Endothelial cell (in vitro differentiated cells): ENCODE results near the gene ADM2. TPM values are rescaled to one million over a fixed set of nuclear protein-coding genes. Genes with fewer than 3 reads are reported as not detected.

ENCODE experiments used
- DNase-seq: peaks from one replicate; pipeline ENCODE4 v3.0.0; 2021; ENCODE audit warnings: low spot score
- H3K27ac Mint-ChIP-seq: one replicate; pipeline ENCODE4 v1.8.0; 2021; ENCODE audit warnings: mixed read lengths, inconsistent platforms; ENCODE audit not compliant: unreplicated experiment
- H3K27me3 Mint-ChIP-seq: one replicate; pipeline ENCODE4 v1.8.0; 2021; ENCODE audit warnings: mild to moderate bottlenecking, moderate library complexity, mixed read lengths, inconsistent platforms; ENCODE audit not compliant: unreplicated experiment
- H3K36me3 Mint-ChIP-seq: one replicate; pipeline ENCODE4 v1.8.0; 2021; ENCODE audit warnings: mild to moderate bottlenecking, low read depth, mixed read lengths, inconsistent platforms; ENCODE audit not compliant: unreplicated experiment
- H3K4me1 Mint-ChIP-seq: one replicate; pipeline ENCODE4 v1.8.0; 2021; ENCODE audit warnings: mild to moderate bottlenecking, mixed read lengths, inconsistent platforms; ENCODE audit not compliant: unreplicated experiment
- H3K4me3 Mint-ChIP-seq: one replicate; pipeline ENCODE4 v1.8.0; 2021; ENCODE audit warnings: mild to moderate bottlenecking, mixed read lengths, inconsistent platforms; ENCODE audit not compliant: unreplicated experiment
- H3K9me3 Mint-ChIP-seq: one replicate; pipeline ENCODE4 v1.8.0; 2021; ENCODE audit warnings: mixed read lengths, inconsistent platforms; ENCODE audit not compliant: unreplicated experiment
- CTCF ChIP-seq: fragments of 200-600 bp; sonication (generic); IDR thresholded peaks from one replicate; pipeline ENCODE4 v1.5.0; 2021; ENCODE audit warnings: antibody characterized with exemption; ENCODE audit not compliant: unreplicated experiment
- total RNA-seq: library from RNA; stranded (reverse); fragmentation: NEBNext Ultra II Directional; extraction: Animal tissue kit (Norgen Biotek cat#: 25700); gene quantifications from one replicate; pipeline ENCODE4 v1.2.1, GENCODE V29; 2021; ENCODE audit not compliant: unreplicated experiment

Gene ADM2
- total RNA-seq, 1 donor from 2014 or later = 0.36 TPM

GRCh38 chr22:50508897-50509296 is 27.6 kb downstream of the ADM2 start:
- DNase-seq = no peak
- Mint-ChIP-seq H3K36me3 (no peaks in the 10 kb centered on the region), H3K4me1 (peaks cover 20% of the 10 kb centered on the region), H3K27ac (peak overlapping the region; percentile 84), H3K27me3 (peaks cover 10% of the 10 kb centered on the region), H3K4me3 (peak overlapping the region; percentile 94), H3K9me3 (no peaks in the 10 kb centered on the region)
- no peak for TF ChIP-seq CTCF

GRCh38 chr22:50513175-50513574 is 31.8 kb downstream of the ADM2 start:
- Mint-ChIP-seq H3K27me3 (peaks cover 11% of the 10 kb centered on the region), H3K36me3 (peaks cover 4% of the 10 kb centered on the region), H3K9me3 (no peaks in the 10 kb centered on the region), H3K27ac (no peak overlapping the region), H3K4me3 (no peak overlapping the region), H3K4me1 (peaks cover 19% of the 10 kb centered on the region)
- no peak for TF ChIP-seq CTCF
- DNase-seq = no peak

- DNase-seq = no peak
- Mint-ChIP-seq H3K27ac (no peak overlapping the region), H3K4me3 (no peak overlapping the region), H3K27me3 (peaks cover 4% of the 10 kb centered on the region), H3K4me1 (peaks cover 6% of the 10 kb centered on the region), H3K36me3 (peaks cover 15% of the 10 kb centered on the region), H3K9me3 (no peaks in the 10 kb centered on the region)
- no peak for TF ChIP-seq CTCF
Observed at GRCh38 chr22:50516068-50516467, 34.7 kb downstream of the ADM2 start.

DNA sequence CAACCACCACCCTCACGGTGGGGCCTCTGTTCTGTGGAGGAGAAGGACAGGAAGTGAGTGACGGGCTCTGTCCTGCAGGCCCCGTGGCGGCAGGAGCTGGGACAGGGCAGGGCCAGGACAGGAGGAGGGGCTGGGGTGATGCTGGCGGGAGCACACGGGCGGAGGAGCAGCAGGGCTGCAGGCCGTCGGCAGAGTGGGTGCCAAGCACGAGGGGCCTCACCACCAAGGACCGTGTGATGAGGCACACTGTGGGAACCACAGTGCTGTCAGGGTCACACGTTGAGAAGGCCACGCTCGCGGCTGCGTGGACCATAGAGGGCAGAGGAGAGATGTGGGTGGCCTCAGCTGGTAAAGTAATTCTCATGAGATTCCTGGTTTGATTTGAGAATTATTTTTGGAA is 35.5 kb downstream of the ADM2 start:
- no peak overlapping the region for H3K4me3 Mint-ChIP-seq
- peaks cover 17% of the 10 kb centered on the region for H3K36me3 Mint-ChIP-seq
- no peak for DNase-seq
- TF ChIP-seq CTCF = no peak
- no peaks in the 10 kb centered on the region for H3K9me3 Mint-ChIP-seq
- H3K27ac Mint-ChIP-seq = no peak overlapping the region
- peaks cover 4% of the 10 kb centered on the region for H3K27me3 Mint-ChIP-seq
- H3K4me1 Mint-ChIP-seq = peaks cover 6% of the 10 kb centered on the region

GRCh38 chr22:50517495-50518260 is 36.3 kb downstream of the ADM2 start:
- no peak for DNase-seq
- Mint-ChIP-seq H3K9me3 (no peaks in the 10 kb centered on the region), H3K27me3 (peaks cover 4% of the 10 kb centered on the region), H3K27ac (no peak overlapping the region), H3K4me3 (no peak overlapping the region), H3K4me1 (peaks cover 2% of the 10 kb centered on the region), H3K36me3 (peaks cover 17% of the 10 kb centered on the region)
- TF ChIP-seq CTCF = no peak
